HK-2 (cell line): ENCODE measurements around the gene MOB3A.
"Not testable (repeated sequence)": the region's sequence is repeated elsewhere in the genome, so short reads cannot be mapped to it uniquely, and the experiment has no call there.

ENCODE experiments used
- DNase-seq: peaks from one replicate; pipeline ENCODE4 v3.0.0-alpha.2; 2018; ENCODE audit not compliant: unreplicated experiment

The MOB3A gene

GRCh38 chr19:2096034-2096479 is at the start of gene MOB3A:
MOB3A (minus strand) TSS chr19:2096326; CDS start chr19:2078560, 17,766 bp downstream.
- peak; percentile 92 for DNase-seq

GRCh38 chr19:2145831-2146241 is 49.7 kb upstream of the MOB3A start:
- DNase-seq, result no peak

- no peak for DNase-seq
These were observed 48.1 kb upstream of the MOB3A start for GRCh38 chr19:2144190-2144589.

- no peak for DNase-seq
These were observed 46.2 kb upstream of the MOB3A start for GRCh38 chr19:2142173-2142829.

- DNase-seq, result no peak
These were observed 44.0 kb upstream of the MOB3A start for GRCh38 chr19:2140138-2140569.

GRCh38 chr19:2139385-2140137 is 43.4 kb upstream of the MOB3A start:
- no peak for DNase-seq

- no peak for DNase-seq
These were observed 42.1 kb upstream of the MOB3A start for GRCh38 chr19:2138061-2138728.

- DNase-seq, result no peak
These were observed 40.7 kb upstream of the MOB3A start for GRCh38 chr19:2136796-2137195.

GRCh38 chr19:2135474-2136402 is 39.6 kb upstream of the MOB3A start:
- DNase-seq, result no peak

GRCh38 chr19:2132731-2133490 is 36.8 kb upstream of the MOB3A start:
- no peak for DNase-seq

- DNase-seq, result no peak
These were observed 36.1 kb upstream of the MOB3A start for GRCh38 chr19:2132191-2132590.

GRCh38 chr19:2131012-2131975 is 35.2 kb upstream of the MOB3A start:
- not testable (repeated sequence) for DNase-seq

GRCh38 chr19:2129892-2130770 is 34.0 kb upstream of the MOB3A start:
- DNase-seq, result no peak

- no peak for DNase-seq
These were observed 33.4 kb upstream of the MOB3A start for GRCh38 chr19:2129486-2129885.

- no peak for DNase-seq
These were observed 32.9 kb upstream of the MOB3A start for GRCh38 chr19:2129022-2129421.

- DNase-seq, result not testable (repeated sequence)
These were observed 32.1 kb upstream of the MOB3A start for GRCh38 chr19:2128252-2128651.

GRCh38 chr19:2127758-2128157 is 31.6 kb upstream of the MOB3A start:
- DNase-seq, result no peak

- DNase-seq, result no peak
These were observed 30.9 kb upstream of the MOB3A start for GRCh38 chr19:2126879-2127518.
